Measurements from ENCODE around the gene AQP2.
"Not testable (repeated sequence)": the region's sequence is repeated elsewhere in the genome, so short reads cannot be mapped to it uniquely, and the experiment has no call there.

AQP2 gene

DNA sequence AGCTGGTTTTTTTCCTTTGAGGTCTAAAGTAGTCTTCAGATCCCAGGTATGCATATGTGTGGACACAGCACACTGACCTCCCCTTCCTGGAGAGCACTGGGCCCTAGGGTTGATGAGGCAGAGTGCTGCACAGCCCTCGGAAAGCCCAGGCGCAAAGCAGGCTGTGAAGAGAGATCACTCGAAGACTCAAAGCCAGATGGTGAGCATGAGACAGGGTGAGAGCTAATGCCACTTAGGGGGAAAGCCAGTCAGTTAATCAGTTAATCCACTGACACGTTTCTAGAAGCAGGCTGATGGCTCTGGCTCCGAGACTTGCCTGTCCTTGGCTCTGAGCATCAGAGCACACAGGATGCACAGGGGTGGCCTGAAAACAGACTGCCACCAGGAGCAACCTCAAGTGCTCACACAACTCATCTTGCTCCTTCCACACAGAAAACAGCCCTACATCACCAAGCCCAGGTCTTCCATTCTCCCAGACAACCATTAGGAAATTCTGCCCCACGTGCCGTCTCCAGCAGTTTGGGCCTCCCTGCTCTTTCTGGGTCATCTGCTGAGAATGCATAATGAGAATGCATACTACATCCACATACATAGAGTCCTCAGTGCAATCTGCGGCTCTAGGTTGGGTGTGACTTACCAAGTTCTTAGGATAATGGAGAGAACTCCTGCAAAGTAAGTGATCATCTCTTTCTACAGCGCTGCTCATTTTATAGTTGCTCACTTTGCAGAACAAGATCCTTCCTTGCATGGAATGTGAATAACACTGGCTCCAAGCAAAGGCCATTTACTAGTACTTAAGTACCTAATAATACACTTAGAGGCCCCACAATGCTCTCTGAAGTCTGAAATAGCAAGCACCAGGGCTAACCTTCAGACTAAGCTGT lies 34.2 kb downstream of the AQP2 start:
- peak; percentile 55 for ATAC-seq

DNA sequence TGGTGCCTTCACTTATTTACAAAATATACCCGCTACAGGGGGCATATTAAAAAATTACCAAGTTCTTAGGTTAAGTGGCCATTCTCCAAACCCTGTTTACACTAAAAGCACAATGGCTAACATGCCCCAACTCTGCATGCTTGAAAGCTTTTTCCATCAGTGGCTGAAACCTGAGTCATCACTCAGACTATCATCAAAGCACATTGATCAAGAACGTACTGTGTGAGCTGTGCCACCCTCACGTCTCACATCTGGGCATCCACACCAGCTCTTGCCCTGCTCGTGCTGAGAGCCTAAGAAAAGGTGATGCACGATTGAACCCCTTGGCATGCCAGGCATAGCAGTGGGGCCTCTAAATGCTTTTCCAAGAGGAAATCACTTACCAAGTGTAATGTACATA lies 35.4 kb downstream of the AQP2 start:
- TF ChIP-seq ESRRG (CRISPR knock-in tag; IDR thresholded peaks at IDR 0.05) (no peak), ZNF70 (CRISPR knock-in tag; IDR thresholded peaks at IDR 0.05) (no peak), ZC3H10 (CRISPR knock-in tag; IDR thresholded peaks at IDR 0.05) (no peak), ZNF565 (CRISPR knock-in tag; conservative IDR thresholded peaks at IDR 0.05; ENCODE audit: low read depth) (no peak), ZFP30 (CRISPR knock-in tag; IDR thresholded peaks at IDR 0.05) (no peak), TCF4 (CRISPR knock-in tag; IDR thresholded peaks at IDR 0.05; ENCODE audit: borderline replicate concordance) (no peak), ZFP3 (CRISPR knock-in tag; IDR thresholded peaks at IDR 0.05) (no peak), RARB (CRISPR knock-in tag; IDR thresholded peaks at IDR 0.05) (no peak), TOX (CRISPR knock-in tag; IDR thresholded peaks at IDR 0.05; ENCODE audit: borderline replicate concordance) (no peak), SNAI2 (CRISPR knock-in tag; IDR thresholded peaks at IDR 0.05) (no peak), BACH2 (CRISPR knock-in tag; IDR thresholded peaks at IDR 0.05; ENCODE audit: borderline replicate concordance) (no peak), GLIS3 (CRISPR knock-in tag; IDR thresholded peaks at IDR 0.05) (no peak), ARNTL (CRISPR knock-in tag; IDR thresholded peaks at IDR 0.05; ENCODE audit: borderline replicate concordance, low read depth) (no peak)
- TF ChIP-seq, protein P1, sequence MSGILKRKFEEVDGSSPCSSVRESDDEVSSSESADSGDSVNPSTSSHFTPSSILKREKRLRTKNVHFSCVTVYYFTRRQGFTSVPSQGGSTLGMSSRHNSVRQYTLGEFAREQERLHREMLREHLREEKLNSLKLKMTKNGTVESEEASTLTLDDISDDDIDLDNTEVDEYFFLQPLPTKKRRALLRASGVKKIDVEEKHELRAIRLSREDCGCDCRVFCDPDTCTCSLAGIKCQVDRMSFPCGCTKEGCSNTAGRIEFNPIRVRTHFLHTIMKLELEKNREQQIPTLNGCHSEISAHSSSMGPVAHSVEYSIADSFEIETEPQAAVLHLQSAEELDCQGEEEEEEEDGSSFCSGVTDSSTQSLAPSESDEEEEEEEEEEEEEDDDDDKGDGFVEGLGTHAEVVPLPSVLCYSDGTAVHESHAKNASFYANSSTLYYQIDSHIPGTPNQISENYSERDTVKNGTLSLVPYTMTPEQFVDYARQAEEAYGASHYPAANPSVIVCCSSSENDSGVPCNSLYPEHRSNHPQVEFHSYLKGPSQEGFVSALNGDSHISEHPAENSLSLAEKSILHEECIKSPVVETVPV (CRISPR knock-in tag; IDR thresholded peaks at IDR 0.05) = no peak
- no peak for ATAC-seq

More for the DNA sequence above, 34.2 kb downstream of the AQP2 start:
- no peak for TF ChIP-seq OSR1 (CRISPR knock-in tag; IDR thresholded peaks at IDR 0.05)
- TF ChIP-seq ZNF8 (CRISPR knock-in tag; IDR thresholded peaks at IDR 0.05) = no peak
- no peak for TF ChIP-seq ZFP3 (CRISPR knock-in tag; IDR thresholded peaks at IDR 0.05)

DNA sequence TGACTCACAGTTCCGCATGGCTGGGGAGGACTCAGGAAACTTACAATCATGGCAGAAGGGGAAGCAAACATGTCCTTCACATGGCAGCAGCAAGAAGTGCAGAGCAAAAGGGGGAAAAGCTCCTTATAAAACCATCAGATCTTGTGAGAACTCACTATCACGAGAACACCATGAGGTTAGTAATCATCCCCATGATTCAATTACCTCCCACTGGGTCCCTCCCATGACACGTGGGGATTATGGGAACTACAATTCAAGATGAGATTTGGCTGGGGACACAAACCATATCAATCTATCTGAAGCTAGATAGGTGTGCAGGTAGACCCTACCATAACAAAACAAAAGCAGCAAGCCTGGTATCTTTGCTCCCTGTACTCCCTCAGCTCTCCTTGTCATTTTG lies 35.9 kb downstream of the AQP2 start:
- ATAC-seq = not testable (repeated sequence)

DNA sequence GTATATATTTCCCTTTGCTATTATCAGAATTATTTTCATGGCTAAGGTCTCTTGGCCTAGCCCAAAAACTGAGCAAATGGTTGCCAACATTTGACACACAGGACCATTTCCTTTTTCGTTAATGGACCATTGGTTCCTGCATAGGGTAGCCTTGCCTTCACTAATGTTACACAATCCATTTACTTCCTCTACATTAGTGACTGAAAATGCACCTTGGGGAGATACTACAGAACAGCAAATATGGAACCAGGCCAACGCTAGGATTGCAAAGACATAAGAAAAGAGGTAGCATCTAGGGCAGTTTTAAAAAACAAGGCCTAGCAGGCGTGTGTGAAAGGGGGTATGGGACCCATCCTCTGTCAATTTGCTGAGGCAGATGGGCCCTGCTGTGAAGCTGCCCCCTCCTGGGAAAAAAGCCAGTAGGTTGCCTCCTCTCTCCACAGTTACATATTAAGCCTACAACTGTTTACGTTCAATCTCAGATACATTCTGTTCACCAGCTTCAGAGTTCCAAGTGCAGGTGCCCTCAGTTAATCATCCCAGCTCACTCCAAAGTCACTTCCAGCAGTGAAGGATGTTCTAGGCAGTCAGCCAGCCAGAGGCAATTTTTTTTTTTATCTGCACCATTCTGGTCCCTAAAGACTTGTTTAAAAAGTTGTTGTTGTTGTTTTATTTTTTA lies 37.2 kb downstream of the AQP2 start:
- ATAC-seq = no peak
- TF ChIP-seq ZFP30 (CRISPR knock-in tag; IDR thresholded peaks at IDR 0.05) (no peak), CSDC2 (CRISPR knock-in tag; IDR thresholded peaks at IDR 0.05) (no peak), TCF4 (CRISPR knock-in tag; IDR thresholded peaks at IDR 0.05; ENCODE audit: borderline replicate concordance) (no peak), ARNTL (CRISPR knock-in tag; IDR thresholded peaks at IDR 0.05; ENCODE audit: borderline replicate concordance, low read depth) (no peak), PPARA (CRISPR knock-in tag; IDR thresholded peaks at IDR 0.05; ENCODE audit: borderline replicate concordance) (no peak)
- TF ChIP-seq, protein P2, sequence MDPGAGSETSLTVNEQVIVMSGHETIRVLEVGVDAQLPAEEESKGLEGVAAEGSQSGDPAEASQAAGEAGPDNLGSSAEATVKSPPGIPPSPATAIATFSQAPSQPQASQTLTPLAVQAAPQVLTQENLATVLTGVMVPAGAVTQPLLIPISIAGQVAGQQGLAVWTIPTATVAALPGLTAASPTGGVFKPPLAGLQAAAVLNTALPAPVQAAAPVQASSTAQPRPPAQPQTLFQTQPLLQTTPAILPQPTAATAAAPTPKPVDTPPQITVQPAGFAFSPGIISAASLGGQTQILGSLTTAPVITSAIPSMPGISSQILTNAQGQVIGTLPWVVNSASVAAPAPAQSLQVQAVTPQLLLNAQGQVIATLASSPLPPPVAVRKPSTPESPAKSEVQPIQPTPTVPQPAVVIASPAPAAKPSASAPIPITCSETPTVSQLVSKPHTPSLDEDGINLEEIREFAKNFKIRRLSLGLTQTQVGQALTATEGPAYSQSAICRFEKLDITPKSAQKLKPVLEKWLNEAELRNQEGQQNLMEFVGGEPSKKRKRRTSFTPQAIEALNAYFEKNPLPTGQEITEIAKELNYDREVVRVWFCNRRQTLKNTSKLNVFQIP (CRISPR knock-in tag; IDR thresholded peaks at IDR 0.05; ENCODE audit: borderline replicate concordance, low read depth) = no peak
- TF ChIP-seq, protein P3, sequence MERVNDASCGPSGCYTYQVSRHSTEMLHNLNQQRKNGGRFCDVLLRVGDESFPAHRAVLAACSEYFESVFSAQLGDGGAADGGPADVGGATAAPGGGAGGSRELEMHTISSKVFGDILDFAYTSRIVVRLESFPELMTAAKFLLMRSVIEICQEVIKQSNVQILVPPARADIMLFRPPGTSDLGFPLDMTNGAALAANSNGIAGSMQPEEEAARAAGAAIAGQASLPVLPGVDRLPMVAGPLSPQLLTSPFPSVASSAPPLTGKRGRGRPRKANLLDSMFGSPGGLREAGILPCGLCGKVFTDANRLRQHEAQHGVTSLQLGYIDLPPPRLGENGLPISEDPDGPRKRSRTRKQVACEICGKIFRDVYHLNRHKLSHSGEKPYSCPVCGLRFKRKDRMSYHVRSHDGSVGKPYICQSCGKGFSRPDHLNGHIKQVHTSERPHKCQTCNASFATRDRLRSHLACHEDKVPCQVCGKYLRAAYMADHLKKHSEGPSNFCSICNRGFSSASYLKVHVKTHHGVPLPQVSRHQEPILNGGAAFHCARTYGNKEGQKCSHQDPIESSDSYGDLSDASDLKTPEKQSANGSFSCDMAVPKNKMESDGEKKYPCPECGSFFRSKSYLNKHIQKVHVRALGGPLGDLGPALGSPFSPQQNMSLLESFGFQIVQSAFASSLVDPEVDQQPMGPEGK (CRISPR knock-in tag; IDR thresholded peaks at IDR 0.05; ENCODE audit: borderline replicate concordance) = no peak

DNA sequence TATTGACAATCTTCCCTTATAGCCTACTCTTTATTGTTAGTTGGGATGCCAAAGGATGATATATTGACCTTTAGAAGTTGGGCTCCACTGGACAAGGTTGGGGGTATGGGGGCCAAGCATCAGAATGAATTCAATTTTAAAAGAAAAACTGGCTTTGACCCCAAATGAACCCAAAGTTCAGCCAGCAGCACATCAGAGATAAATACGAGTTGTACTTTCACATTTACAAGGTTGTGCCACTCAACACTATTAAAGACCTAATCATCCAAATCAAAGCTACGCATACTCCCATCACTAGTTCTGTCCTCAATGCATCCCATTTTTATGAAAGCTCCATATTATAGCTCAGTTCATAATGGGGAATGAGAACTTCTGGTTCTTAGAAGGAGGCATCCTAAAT lies 38.9 kb downstream of the AQP2 start:
- ATAC-seq = not testable (repeated sequence)

DNA sequence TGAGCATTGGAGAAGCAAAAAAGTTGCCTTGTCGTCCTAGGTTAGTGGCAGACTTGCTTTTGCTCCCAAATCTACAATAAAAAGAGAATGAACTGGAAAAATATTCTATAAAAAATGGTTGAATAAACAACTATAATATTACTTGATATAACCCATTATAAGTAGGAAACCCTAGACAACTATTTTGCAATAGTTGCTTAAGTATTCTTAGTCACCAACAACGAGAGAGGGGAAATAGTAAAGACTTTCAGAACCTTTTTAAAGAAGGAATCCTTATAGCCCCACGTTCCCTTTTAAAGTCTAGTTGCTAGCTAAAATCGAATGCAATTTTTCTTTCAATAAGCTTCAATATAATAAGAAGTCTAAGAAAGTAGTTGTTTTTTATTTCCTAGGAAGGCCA lies 39.7 kb downstream of the AQP2 start:
- no peak for ATAC-seq
- TF ChIP-seq CSDC2 (CRISPR knock-in tag; IDR thresholded peaks at IDR 0.05) = no peak
